Measurements from ENCODE around the gene PRMT2. TPM values are rescaled to one million over a fixed set of nuclear protein-coding genes. Genes with fewer than 3 reads are reported as not detected.

Gene PRMT2
- total RNA-seq, 2 donors from 2014 or later = 77.9 to 108 TPM

- no peak for TF ChIP-seq POLR2A (IDR thresholded peaks at IDR 0.05)
- TF ChIP-seq POLR2AphosphoS5 (IDR thresholded peaks at IDR 0.05) = no peak
- TF ChIP-seq CTCF (IDR thresholded peaks at IDR 0.05) = no peak
- WGBS = 91% methylated on average over 2 of the region's 2 CpGs
- no peaks in the 10 kb centered on the region for H3K36me3 ChIP-seq
- H3K27ac ChIP-seq = no peak overlapping the region
- no peaks in the 10 kb centered on the region for H3K27me3 ChIP-seq (replicated peaks; ENCODE audit: insufficient read depth)
- no peak overlapping the region for H3K4me3 ChIP-seq
- H3K4me1 ChIP-seq (replicated peaks) = no peaks in the 10 kb centered on the region
- DNase-seq (ENCODE audit: low spot score) = no peak
- H3K9me3 ChIP-seq = no peaks in the 10 kb centered on the region
- intact Hi-C loops (cut with DNase I) = no loop called here
Observed at GRCh38 chr21:46607636-46608035, 27.8 kb upstream of the PRMT2 start.

GRCh38 chr21:46608672-46609111, 26.8 kb upstream of the PRMT2 start:
- intact Hi-C loops (cut with DNase I) = no loop called here
- H3K27me3 ChIP-seq (replicated peaks; ENCODE audit: insufficient read depth) = no peaks in the 10 kb centered on the region
- H3K4me1 ChIP-seq (replicated peaks) = no peaks in the 10 kb centered on the region
- no peak for DNase-seq (ENCODE audit: low spot score)
- H3K9me3 ChIP-seq = no peaks in the 10 kb centered on the region
- TF ChIP-seq POLR2AphosphoS5 (IDR thresholded peaks at IDR 0.05) (no peak), POLR2A (IDR thresholded peaks at IDR 0.05) (no peak), CTCF (IDR thresholded peaks at IDR 0.05) (no peak)
- no peak overlapping the region for H3K27ac ChIP-seq
- H3K4me3 ChIP-seq = no peak overlapping the region
- WGBS = 84% methylated on average over 3 of the region's 3 CpGs
- no peaks in the 10 kb centered on the region for H3K36me3 ChIP-seq

GRCh38 chr21:46610018-46610701, 25.3 kb upstream of the PRMT2 start:
- Histone ChIP-seq H3K4me1 (replicated peaks) (no peaks in the 10 kb centered on the region), H3K27ac (no peak overlapping the region), H3K27me3 (replicated peaks; ENCODE audit: insufficient read depth) (no peaks in the 10 kb centered on the region), H3K4me3 (no peak overlapping the region), H3K9me3 (no peaks in the 10 kb centered on the region), H3K36me3 (no peaks in the 10 kb centered on the region)
- intact Hi-C loops (cut with DNase I) = no loop called here
- DNase-seq (ENCODE audit: low spot score) = no peak
- TF ChIP-seq CTCF (IDR thresholded peaks at IDR 0.05) = no peak
- no peak for TF ChIP-seq POLR2A (IDR thresholded peaks at IDR 0.05)
- no peak for TF ChIP-seq POLR2AphosphoS5 (IDR thresholded peaks at IDR 0.05)
- WGBS = 89% methylated on average over 6 of the region's 6 CpGs

GRCh38 chr21:46613391-46613790, 22.1 kb upstream of the PRMT2 start:
- Histone ChIP-seq H3K4me1 (replicated peaks) (no peaks in the 10 kb centered on the region), H3K4me3 (no peak overlapping the region), H3K36me3 (no peaks in the 10 kb centered on the region), H3K27me3 (replicated peaks; ENCODE audit: insufficient read depth) (no peaks in the 10 kb centered on the region), H3K9me3 (no peaks in the 10 kb centered on the region), H3K27ac (no peak overlapping the region)
- intact Hi-C loops (cut with DNase I) = no loop called here
- WGBS = 77% methylated on average over 6 of the region's 6 CpGs
- no peak for DNase-seq (ENCODE audit: low spot score)
- TF ChIP-seq POLR2A (IDR thresholded peaks at IDR 0.05) = no peak
- TF ChIP-seq CTCF (IDR thresholded peaks at IDR 0.05) = no peak
- TF ChIP-seq POLR2AphosphoS5 (IDR thresholded peaks at IDR 0.05) = no peak

- Histone ChIP-seq H3K27me3 (replicated peaks; ENCODE audit: insufficient read depth) (no peaks in the 10 kb centered on the region), H3K9me3 (no peaks in the 10 kb centered on the region), H3K36me3 (no peaks in the 10 kb centered on the region), H3K4me1 (replicated peaks) (no peaks in the 10 kb centered on the region), H3K27ac (no peak overlapping the region), H3K4me3 (no peak overlapping the region)
- DNase-seq (ENCODE audit: low spot score) = no peak
- intact Hi-C loops (cut with DNase I) = no loop called here
- WGBS = 93% methylated on average over 2 of the region's 2 CpGs
- TF ChIP-seq POLR2AphosphoS5 (IDR thresholded peaks at IDR 0.05) (no peak), CTCF (IDR thresholded peaks at IDR 0.05) (no peak), POLR2A (IDR thresholded peaks at IDR 0.05) (no peak)
Observed at GRCh38 chr21:46616050-46616449, 19.4 kb upstream of the PRMT2 start.

Measured in prostate gland (tissue), 2 donors.